Small intestine (tissue), 7 donors: ENCODE data around the gene OSBPL1A. TPM values are rescaled to one million over a fixed set of nuclear protein-coding genes. Genes with fewer than 3 reads are reported as not detected.

ENCODE experiments used
- DNase-seq, 2 donors: peaks; one replicate each; pipeline versions ENCODE4 v3.0.0 to v3.0.0-alpha.2; 2013
- FAIRE-seq: peaks from 2 replicates; lab custom pipeline; 2012; peaks lifted over from hg19 to GRCh38; lab: Jason Lieb, UNC
- H3K27ac ChIP-seq, 3 donors: one replicate each; pipeline ENCODE4 v1.5.1; 2013; ENCODE audit warnings: low read length in 2 of 3, mild to moderate bottlenecking in 2 of 3, control low read depth in 1 of 3, inconsistent platforms in 1 of 3, low read depth in 1 of 3, moderate library complexity in 1 of 3
- H3K27me3 ChIP-seq, 3 donors: one replicate each; pipeline ENCODE4 v1.6.1; 2013; ENCODE audit warnings: low read length in 3 of 3, inconsistent platforms in 1 of 3; ENCODE audit not compliant: control insufficient read depth in 3 of 3, insufficient read depth in 3 of 3
- H3K36me3 ChIP-seq, 3 donors: one replicate each; pipeline ENCODE4 v1.6.1; 2013; ENCODE audit warnings: low read length in 3 of 3, inconsistent platforms in 1 of 3, low read depth in 1 of 3, mild to moderate bottlenecking in 1 of 3, moderate library complexity in 1 of 3; ENCODE audit not compliant: control insufficient read depth in 3 of 3, insufficient read depth in 2 of 3
- H3K4me1 ChIP-seq, 3 donors: one replicate each; pipeline ENCODE4 v1.6.1; 2013; ENCODE audit warnings: low read length in 2 of 3, inconsistent platforms in 1 of 3, low read depth in 1 of 3, mild to moderate bottlenecking in 1 of 3, moderate library complexity in 1 of 3; ENCODE audit not compliant: control insufficient read depth in 3 of 3, insufficient read depth in 2 of 3
- H3K4me3 ChIP-seq, 3 donors: one replicate each; pipeline ENCODE4 v1.5.1; 2013; ENCODE audit warnings: low read length in 3 of 3, control low read depth in 1 of 3, inconsistent platforms in 1 of 3, low read depth in 1 of 3, mild to moderate bottlenecking in 1 of 3, moderate library complexity in 1 of 3
- H3K9me3 ChIP-seq, 2 donors: one replicate each; pipeline ENCODE4 v1.6.1; 2013; ENCODE audit warnings: low read depth in 1 of 2, low read length in 1 of 2; ENCODE audit not compliant: control insufficient read depth in 2 of 2, insufficient read depth in 1 of 2
- WGBS, 3 donors: extraction: QIAGEN DNeasy Blood & Tissue Kit; methylation state at CpG; one replicate each; pipeline ENCODE4 v1.1.7; 2013; 5-methylcytosine and 5-hydroxymethylcytosine counted together
- polyA plus RNA-seq, 4 donors: library from polyadenylated mRNA; stranded (reverse) in 3 of 4; unstranded in 1 of 4; fragments of 200-250 nt in 3 of 4; fragments of 120-200 nt in 1 of 4; gene quantifications; one replicate each; pipeline versions ENCODE4 v1.2.1 to v1.2.3, GENCODE V29; 2013
- donor health status: healthy with polysubstance abuse.
- donor health status: control.
- donor health status: control.
- donor health status: Bipolar disorder and iron deficiency.
- donor health status: healthy.

Gene OSBPL1A
- polyA plus RNA-seq, 4 donors = 23.5 to 36.7 (median 34.7) TPM

GRCh38 chr18:24188120-24188519 is 209.5 kb downstream of the OSBPL1A start:
- Histone ChIP-seq H3K27ac (no peak overlapping the region), H3K4me1 (no peaks in the 10 kb centered on the region), H3K36me3 (peaks cover 0 to 6% (median 0%) of the 10 kb centered on the region in 3 donors), H3K27me3 (no peaks in the 10 kb centered on the region), H3K4me3 (no peak overlapping the region), H3K9me3 (no peaks in the 10 kb centered on the region)
- DNase-seq (no peak), FAIRE-seq (no peak)
- WGBS, 3 donors = 80 to 87% (median 83%) methylated on average over 5 of the region's 5 CpGs

- H3K27me3 ChIP-seq = no peaks in the 10 kb centered on the region
- no peak overlapping the region for H3K27ac ChIP-seq
- DNase-seq = no peak
- 41 to 83% (median 71%) methylated on average over 1 of the region's 1 CpG for WGBS, 3 donors
- no peaks in the 10 kb centered on the region for H3K9me3 ChIP-seq
- FAIRE-seq = no peak
- H3K4me3 ChIP-seq = no peak overlapping the region
- no peaks in the 10 kb centered on the region for H3K4me1 ChIP-seq
- peaks cover 0 to 6% (median 0%) of the 10 kb centered on the region in 3 donors for H3K36me3 ChIP-seq
These were observed 209.9 kb downstream of the OSBPL1A start for GRCh38 chr18:24187689-24188088.

DNA sequence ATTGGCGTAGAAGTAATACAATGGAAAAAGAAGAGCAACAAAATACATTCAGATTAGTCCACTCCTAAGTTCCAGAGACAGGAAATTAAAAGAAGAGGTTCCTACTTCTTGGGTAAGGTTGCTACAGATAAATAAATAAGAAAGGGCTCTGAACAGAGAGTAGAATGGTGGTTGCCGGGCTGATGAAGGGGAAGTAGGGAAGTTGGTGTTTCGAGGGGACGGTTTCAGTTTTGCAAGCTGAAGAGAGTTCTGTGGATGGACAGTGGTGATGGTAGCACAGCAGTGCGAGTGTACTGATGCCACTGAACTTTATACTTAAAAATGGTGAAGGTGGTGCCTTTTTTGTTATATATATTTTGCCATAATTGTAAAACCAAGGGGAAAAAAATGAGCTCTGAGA is 210.6 kb downstream of the OSBPL1A start:
- Histone ChIP-seq H3K36me3 (peaks cover 0 to 6% (median 0%) of the 10 kb centered on the region in 3 donors), H3K4me3 (no peak overlapping the region), H3K9me3 (no peaks in the 10 kb centered on the region), H3K4me1 (no peaks in the 10 kb centered on the region), H3K27ac (no peak overlapping the region), H3K27me3 (no peaks in the 10 kb centered on the region)
- WGBS, 3 donors = 79 to 97% (median 81%) methylated on average over 5 of the region's 5 CpGs
- DNase-seq = no peak
- no peak for FAIRE-seq

DNA sequence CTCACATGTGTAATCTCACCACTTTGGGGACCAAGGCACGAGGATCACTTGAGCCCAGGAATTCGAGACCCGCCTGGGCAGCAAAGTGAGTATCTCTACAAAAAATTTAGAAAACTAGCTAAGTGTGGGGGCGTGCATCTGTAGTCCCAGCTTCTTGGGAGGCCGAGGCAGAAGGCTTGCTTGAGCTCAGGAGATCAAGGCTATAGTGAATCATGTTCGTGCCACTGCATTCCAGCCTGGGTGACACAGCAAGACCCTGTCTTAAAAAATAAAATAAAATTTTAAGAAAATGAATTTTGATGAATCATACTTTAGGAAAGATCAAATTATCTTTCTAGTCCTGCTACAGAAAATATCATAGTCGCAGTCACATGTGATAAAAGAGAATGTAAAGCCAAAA is 211.8 kb downstream of the OSBPL1A start:
- DNase-seq (no peak), FAIRE-seq (no peak)
- 92 to 95% (median 94%) methylated on average over 7 of the region's 7 CpGs for WGBS, 3 donors

DNA sequence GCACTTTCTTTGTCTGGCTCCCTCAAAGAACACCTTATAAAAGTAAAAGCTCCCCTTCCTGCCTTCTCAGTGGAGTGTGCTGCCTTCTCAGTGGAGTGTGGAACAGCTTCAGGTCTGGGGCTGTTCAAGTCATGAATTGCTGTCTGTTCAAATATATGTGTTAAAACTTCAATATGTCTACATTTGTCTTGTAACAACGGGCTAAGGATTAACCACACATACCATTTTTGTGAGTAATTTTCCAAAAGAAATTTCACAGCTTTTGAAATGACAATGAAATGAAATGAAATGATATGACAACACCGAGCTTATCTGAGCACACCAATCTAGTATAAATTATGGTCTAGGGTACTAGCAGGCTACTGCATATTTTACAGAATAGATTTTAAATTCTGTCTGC is 215.8 kb downstream of the OSBPL1A start:
- H3K4me1 ChIP-seq = peaks cover 0 to 1% (median 0%) of the 10 kb centered on the region in 3 donors
- no peaks in the 10 kb centered on the region for H3K27me3 ChIP-seq
- no peak overlapping the region for H3K4me3 ChIP-seq
- FAIRE-seq (no peak), DNase-seq (no peak)
- H3K9me3 ChIP-seq = no peaks in the 10 kb centered on the region
- WGBS, 3 donors = 62 to 83% (median 79%) methylated on average over 2 of the region's 2 CpGs
- peaks cover 0 to 11% (median 0%) of the 10 kb centered on the region in 3 donors for H3K36me3 ChIP-seq
- H3K27ac ChIP-seq = no peak overlapping the region

More for the DNA sequence above, 211.8 kb downstream of the OSBPL1A start:
- Histone ChIP-seq H3K27ac (no peak overlapping the region), H3K4me3 (no peak overlapping the region), H3K27me3 (no peaks in the 10 kb centered on the region), H3K9me3 (no peaks in the 10 kb centered on the region), H3K4me1 (no peaks in the 10 kb centered on the region), H3K36me3 (peaks cover 0 to 8% (median 0%) of the 10 kb centered on the region in 3 donors)

GRCh38 chr18:24180048-24180447 is 217.6 kb downstream of the OSBPL1A start:
- FAIRE-seq (no peak), DNase-seq (no peak)
- Histone ChIP-seq H3K4me3 (no peak overlapping the region), H3K4me1 (peaks cover 0 to 4% (median 0%) of the 10 kb centered on the region in 3 donors), H3K9me3 (no peaks in the 10 kb centered on the region), H3K36me3 (peaks cover 0 to 7% (median 0%) of the 10 kb centered on the region in 3 donors), H3K27me3 (no peaks in the 10 kb centered on the region), H3K27ac (no peak overlapping the region)
- WGBS, 3 donors = 82 to 97% (median 95%) methylated on average over 1 of the region's 1 CpG

GRCh38 chr18:24177499-24178133 is 220.0 kb downstream of the OSBPL1A start:
- DNase-seq (no peak), FAIRE-seq (no peak)
- Histone ChIP-seq H3K4me1 (peaks cover 0 to 4% (median 0%) of the 10 kb centered on the region in 3 donors), H3K4me3 (no peak overlapping the region), H3K36me3 (peaks cover 0 to 9% (median 2%) of the 10 kb centered on the region in 3 donors), H3K27me3 (no peaks in the 10 kb centered on the region), H3K27ac (no peak overlapping the region), H3K9me3 (no peaks in the 10 kb centered on the region)
- WGBS, 3 donors = 79 to 88% (median 85%) methylated on average over 5 of the region's 5 CpGs

DNA sequence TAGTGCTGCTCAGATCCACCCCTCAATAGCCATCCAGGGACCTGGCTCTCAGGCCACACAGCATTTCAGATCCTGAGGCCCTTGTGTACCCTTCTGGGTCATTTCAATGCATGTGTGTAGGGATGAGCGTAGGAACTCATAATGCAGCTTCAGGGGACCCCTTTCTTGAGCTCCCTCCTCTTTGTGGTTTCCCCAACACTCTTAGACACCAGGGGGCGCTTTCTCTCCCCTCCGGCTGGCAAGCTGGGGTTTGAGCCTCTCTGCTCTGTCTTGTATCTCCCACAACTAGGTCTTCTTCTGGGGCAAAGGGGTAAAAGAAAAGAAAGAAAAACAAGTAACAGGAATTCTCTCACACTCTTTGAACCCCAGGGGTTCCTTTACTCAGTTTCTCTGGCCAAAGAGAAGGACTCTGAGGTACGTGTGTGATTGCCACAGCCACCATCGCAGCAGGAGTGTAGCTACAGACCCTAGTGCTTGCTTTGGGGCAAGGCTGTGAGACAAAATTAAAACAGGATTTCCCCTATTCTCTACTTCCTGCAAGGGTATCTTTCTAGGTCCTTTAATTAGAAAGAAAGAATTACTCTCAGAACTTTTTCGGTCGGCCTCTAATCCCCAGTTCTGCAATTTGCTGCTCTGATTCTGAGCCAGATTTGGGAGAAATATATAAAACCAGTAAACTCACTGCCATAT is 220.8 kb downstream of the OSBPL1A start:
- 61 to 67% (median 65%) methylated on average over 7 of the region's 7 CpGs for WGBS, 3 donors
- H3K27me3 ChIP-seq = no peaks in the 10 kb centered on the region
- H3K9me3 ChIP-seq = no peaks in the 10 kb centered on the region
- H3K36me3 ChIP-seq = peaks cover 0 to 9% (median 2%) of the 10 kb centered on the region in 3 donors
- no peak overlapping the region for H3K27ac ChIP-seq
- H3K4me3 ChIP-seq = no peak overlapping the region
- FAIRE-seq (no peak), DNase-seq (peak; percentile 64 to 78)
- peaks cover 0 to 4% (median 0%) of the 10 kb centered on the region in 3 donors for H3K4me1 ChIP-seq
